H1 (cell line): Measurements from ENCODE around the gene CNPY2.
A peak's percentile ranks its signal among the peaks of the same experiment; 100 is the strongest.

Experiments used
- NRF1 ChIP-seq: IDR thresholded peaks from 2 replicates; pipeline ENCODE4 v1.6.1; 2011; ENCODE audit warnings: mild to moderate bottlenecking, low read depth, low read length, improper control_type of control experiment
- POLR2A ChIP-seq, 2 experiments: IDR thresholded peaks; 1 replicate in 1 of 2; 2 replicates in 1 of 2; pipeline ENCODE4 v1.6.1; 2011; ENCODE audit warnings: low read depth in 2 of 2, low read length in 2 of 2, mild to moderate bottlenecking in 2 of 2; ENCODE audit errors: control extremely low read depth in 1 of 2
- POLR2AphosphoS5 ChIP-seq: IDR thresholded peaks from 2 replicates; pipeline ENCODE4 v1.6.1; 2011; ENCODE audit warnings: low read depth, low read length
- RFX5 ChIP-seq: IDR thresholded peaks from 2 replicates; pipeline ENCODE4 v1.6.1; 2011; ENCODE audit warnings: low read depth, low read length, improper control_type of control experiment, borderline replicate concordance
- TAF7 ChIP-seq: optimal IDR thresholded peaks from 2 replicates; pipeline ENCODE3; 2011; ENCODE audit warnings: low read depth, mild to moderate bottlenecking, inconsistent platforms, low read length, moderate library complexity, borderline replicate concordance
- YY1 ChIP-seq: IDR thresholded peaks from 2 replicates; pipeline ENCODE4 v1.6.1; 2011; ENCODE audit warnings: low read depth, mild to moderate bottlenecking, low read length
- TF ChIP-seq, protein P1 (sequence below): IDR thresholded peaks from 2 replicates; pipeline ENCODE4 v1.6.1; 2011; ENCODE audit warnings: low read length, improper control_type of control experiment
- TF ChIP-seq, protein P2 (sequence below), 3 experiments: IDR thresholded peaks; 1 replicate in 2 of 3; 2 replicates in 1 of 3; pipeline versions ENCODE4 v1.5.1 to v1.6.1; 2011; ENCODE audit warnings: low read length in 3 of 3, mild to moderate bottlenecking in 3 of 3, inconsistent platforms in 2 of 3, low read depth in 1 of 3, moderate library complexity in 1 of 3; ENCODE audit not compliant: insufficient read depth in 1 of 3; ENCODE audit errors: control extremely low read depth in 1 of 3

DNA sequence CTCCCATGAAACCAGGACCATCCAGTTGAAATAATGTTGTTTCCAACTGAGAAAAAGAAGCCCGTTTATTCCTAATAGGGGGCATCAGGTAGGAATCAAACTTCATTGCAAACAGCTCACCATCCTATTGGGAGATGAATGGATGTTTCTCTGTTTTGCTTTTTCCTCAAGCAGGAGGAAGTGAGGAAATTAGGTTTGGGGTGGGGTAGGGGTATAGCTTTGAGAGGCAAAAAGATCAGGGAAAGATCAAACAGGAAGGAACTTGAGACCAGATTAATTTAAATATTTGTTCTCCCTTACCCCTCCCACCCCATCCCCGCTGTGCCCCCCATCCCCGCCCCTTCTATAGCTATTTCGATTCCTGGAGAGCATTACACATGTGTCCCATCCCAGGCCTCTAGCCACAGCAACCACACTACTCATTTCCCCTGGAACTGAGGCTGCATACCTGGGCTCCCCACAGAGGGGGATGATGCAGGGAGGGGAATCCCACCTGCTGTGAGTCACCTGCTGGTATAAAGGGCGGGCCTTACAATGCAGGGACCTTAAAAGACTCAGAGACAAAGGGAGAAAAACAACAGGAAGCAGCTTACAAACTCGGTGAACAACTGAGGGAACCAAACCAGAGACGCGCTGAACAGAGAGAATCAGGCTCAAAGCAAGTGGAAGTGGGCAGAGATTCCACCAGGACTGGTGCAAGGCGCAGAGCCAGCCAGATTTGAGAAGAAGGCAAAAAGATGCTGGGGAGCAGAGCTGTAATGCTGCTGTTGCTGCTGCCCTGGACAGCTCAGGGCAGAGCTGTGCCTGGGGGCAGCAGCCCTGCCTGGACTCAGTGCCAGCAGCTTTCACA is 22.7 kb upstream of the CNPY2 start, which contains the start of gene IL23A:
- TF ChIP-seq, protein P1, sequence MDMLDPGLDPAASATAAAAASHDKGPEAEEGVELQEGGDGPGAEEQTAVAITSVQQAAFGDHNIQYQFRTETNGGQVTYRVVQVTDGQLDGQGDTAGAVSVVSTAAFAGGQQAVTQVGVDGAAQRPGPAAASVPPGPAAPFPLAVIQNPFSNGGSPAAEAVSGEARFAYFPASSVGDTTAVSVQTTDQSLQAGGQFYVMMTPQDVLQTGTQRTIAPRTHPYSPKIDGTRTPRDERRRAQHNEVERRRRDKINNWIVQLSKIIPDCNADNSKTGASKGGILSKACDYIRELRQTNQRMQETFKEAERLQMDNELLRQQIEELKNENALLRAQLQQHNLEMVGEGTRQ: no peak
- no peak for TF ChIP-seq NRF1
- no peak for TF ChIP-seq RFX5
- TF ChIP-seq, protein P2, sequence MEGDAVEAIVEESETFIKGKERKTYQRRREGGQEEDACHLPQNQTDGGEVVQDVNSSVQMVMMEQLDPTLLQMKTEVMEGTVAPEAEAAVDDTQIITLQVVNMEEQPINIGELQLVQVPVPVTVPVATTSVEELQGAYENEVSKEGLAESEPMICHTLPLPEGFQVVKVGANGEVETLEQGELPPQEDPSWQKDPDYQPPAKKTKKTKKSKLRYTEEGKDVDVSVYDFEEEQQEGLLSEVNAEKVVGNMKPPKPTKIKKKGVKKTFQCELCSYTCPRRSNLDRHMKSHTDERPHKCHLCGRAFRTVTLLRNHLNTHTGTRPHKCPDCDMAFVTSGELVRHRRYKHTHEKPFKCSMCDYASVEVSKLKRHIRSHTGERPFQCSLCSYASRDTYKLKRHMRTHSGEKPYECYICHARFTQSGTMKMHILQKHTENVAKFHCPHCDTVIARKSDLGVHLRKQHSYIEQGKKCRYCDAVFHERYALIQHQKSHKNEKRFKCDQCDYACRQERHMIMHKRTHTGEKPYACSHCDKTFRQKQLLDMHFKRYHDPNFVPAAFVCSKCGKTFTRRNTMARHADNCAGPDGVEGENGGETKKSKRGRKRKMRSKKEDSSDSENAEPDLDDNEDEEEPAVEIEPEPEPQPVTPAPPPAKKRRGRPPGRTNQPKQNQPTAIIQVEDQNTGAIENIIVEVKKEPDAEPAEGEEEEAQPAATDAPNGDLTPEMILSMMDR (IDR thresholded peaks at IDR 0.05; ENCODE audit: control extremely low read depth in 1 of 3, insufficient read depth in 1 of 3, low read depth in 1 of 3, low read length in 3 of 3): no peak
- no peak for TF ChIP-seq POLR2AphosphoS5
- no peak for TF ChIP-seq YY1
- TF ChIP-seq POLR2A (IDR thresholded peaks at IDR 0.05; ENCODE audit: control extremely low read depth in 1 of 2, low read depth in 2 of 2, low read length in 2 of 2): 0 out of 3 replicates have a peak, but pooled peaks of 1 of the 2 experiments have one; percentile 31
- no peak for TF ChIP-seq TAF7
